HepG2 (cell line): ENCODE results near the gene MRPS17. TPM values are rescaled to one million over a fixed set of nuclear protein-coding genes. Genes with fewer than 3 reads are reported as not detected.

Experiments
- BRD4 ChIP-seq: sonication (generic); formaldehyde crosslinking; IDR thresholded peaks from 2 replicates; pipeline ENCODE4 v1.4.0; 2020; ENCODE audit warnings: missing genetic modification reagents
- CBX2 ChIP-seq, 2 experiments: fragments of 200-600 bp in 1 of 2; sonication (generic); formaldehyde crosslinking in 1 of 2; IDR thresholded peaks; 2 replicates each; pipeline versions ENCODE4 v1.7.0 to v1.8.1; 2018 to 2022; ENCODE audit warnings: low read depth in 2 of 2, low read length in 1 of 2, mild to moderate bottlenecking in 1 of 2, missing genetic modification reagents in 1 of 2
- DDIT3 ChIP-seq: sonication (generic); formaldehyde crosslinking; IDR thresholded peaks from 2 replicates; pipeline ENCODE4 v1.4.0; 2020; ENCODE audit warnings: mild to moderate bottlenecking, missing genetic modification reagents
- DR1 ChIP-seq: sonication (generic); formaldehyde crosslinking; IDR thresholded peaks from 2 replicates; pipeline ENCODE4 v1.8.0; 2021; ENCODE audit warnings: mild to moderate bottlenecking, missing genetic modification reagents, inconsistent platforms
- FOXA1 ChIP-seq, 2 experiments: fragments of 450-650 bp in 1 of 2; sonication (generic) in 1 of 2; formaldehyde crosslinking in 1 of 2; IDR thresholded peaks; 2 replicates each; pipeline versions ENCODE4 v1.4.0 to v1.6.1; 2016 to 2020; ENCODE audit warnings: missing genetic modification reagents in 1 of 2
- HIC2 ChIP-seq: sonication (generic); formaldehyde crosslinking; IDR thresholded peaks from 2 replicates; pipeline ENCODE4 v1.9.0; 2022; ENCODE audit warnings: low read depth, missing genetic modification reagents
- KDM3A ChIP-seq: IDR thresholded peaks from 2 replicates; pipeline ENCODE4 v1.6.1; 2018; ENCODE audit warnings: low read depth, missing compliant biosample characterization
- KDM5B ChIP-seq: sonication (generic); formaldehyde crosslinking; IDR thresholded peaks from 2 replicates; pipeline ENCODE4 v1.4.0; 2020; ENCODE audit warnings: missing genetic modification reagents, mild to moderate bottlenecking, borderline replicate concordance
- NCOA1 ChIP-seq: sonication (generic); formaldehyde crosslinking; IDR thresholded peaks from 2 replicates; pipeline ENCODE4 v1.9.0; 2021; ENCODE audit warnings: missing genetic modification reagents
- PHF21A ChIP-seq: sonication (generic); formaldehyde crosslinking; IDR thresholded peaks from 2 replicates; pipeline ENCODE4 v1.5.0; 2020; ENCODE audit warnings: mild to moderate bottlenecking, missing genetic modification reagents
- POGK ChIP-seq: sonication (generic); formaldehyde crosslinking; conservative IDR thresholded peaks from 2 replicates; pipeline ENCODE4 v1.8.0; 2022; ENCODE audit warnings: mild to moderate bottlenecking, moderate library complexity, missing genetic modification reagents
- RARA ChIP-seq: IDR thresholded peaks from 2 replicates; pipeline ENCODE4 v1.6.1; 2016; ENCODE audit warnings: missing genetic modification reagents, missing compliant biosample characterization
- RFX5 ChIP-seq: IDR thresholded peaks from 2 replicates; pipeline ENCODE4 v1.6.1; 2011; ENCODE audit warnings: low read depth, low read length, improper control_type of control experiment
- SALL2 ChIP-seq: sonication (generic); formaldehyde crosslinking; IDR thresholded peaks from 2 replicates; pipeline ENCODE4 v1.8.1; 2023; ENCODE audit warnings: mild to moderate bottlenecking, missing genetic modification reagents, inconsistent platforms
- SMYD3 ChIP-seq: sonication (generic); formaldehyde crosslinking; IDR thresholded peaks from 2 replicates; pipeline ENCODE4 v1.8.1; 2023; ENCODE audit warnings: mild to moderate bottlenecking, missing genetic modification reagents
- TAF1 ChIP-seq: sonication (generic); formaldehyde crosslinking; IDR thresholded peaks from 2 replicates; pipeline ENCODE4 v1.4.0; 2020; ENCODE audit warnings: missing genetic modification reagents
- TFE3 ChIP-seq: IDR thresholded peaks from 2 replicates; pipeline ENCODE4 v1.6.1; 2016
- YEATS2 ChIP-seq: sonication (generic); formaldehyde crosslinking; IDR thresholded peaks from 2 replicates; pipeline ENCODE4 v1.4.0; 2020; ENCODE audit warnings: missing genetic modification reagents, borderline replicate concordance
- ZNF24 ChIP-seq: fragments of 450-650 bp; IDR thresholded peaks from 2 replicates; pipeline ENCODE4 v1.6.1; 2017; ENCODE audit warnings: antibody characterized with exemption, mild to moderate bottlenecking
- ZNF550 ChIP-seq: sonication (generic); formaldehyde crosslinking; IDR thresholded peaks from 2 replicates; pipeline ENCODE4 v1.4.0; 2020; ENCODE audit warnings: mild to moderate bottlenecking, missing genetic modification reagents, borderline replicate concordance
- ZNF580 ChIP-seq: IDR thresholded peaks from 2 replicates; pipeline ENCODE4 v1.6.1; 2016; ENCODE audit warnings: low read depth, borderline replicate concordance
- ZSCAN20 ChIP-seq: sonication (generic); formaldehyde crosslinking; IDR thresholded peaks from 2 replicates; pipeline ENCODE4 v1.4.0; 2020; ENCODE audit warnings: missing genetic modification reagents, mild to moderate bottlenecking, borderline replicate concordance
- ZSCAN31 ChIP-seq: sonication (generic); formaldehyde crosslinking; IDR thresholded peaks from 2 replicates; pipeline ENCODE4 v1.5.0; 2020; ENCODE audit warnings: low read depth, mild to moderate bottlenecking, missing genetic modification reagents
- polyA plus RNA-seq, 8 experiments: library from polyadenylated mRNA; depleted of rRNA in 3 of 8; stranded (reverse) in 7 of 8; unstranded in 1 of 8; fragments of >200 nt; fragmentation: Illumina TruSeq in 4 of 8; extraction: Trizol in 4 of 8; gene quantifications; 2 replicates each; pipeline versions ENCODE4 v1.2.1 to v1.2.3, GENCODE V29; 2011 to 2016; ENCODE audit warnings: low read depth in 4 of 8, missing spikeins in 1 of 8, mixed read lengths in 1 of 8; ENCODE audit not compliant: insufficient read depth in 1 of 8
- total RNA-seq, 5 experiments: library from RNA; depleted of rRNA; stranded (reverse); fragments of >200 nt; fragmentation: Illumina TruSeq; extraction: Trizol; gene quantifications; 2 replicates each; pipeline ENCODE4 v1.2.3, GENCODE V29; 2016; ENCODE audit warnings: low read depth in 1 of 5

Gene MRPS17
- total and polyA plus RNA-seq, 2 of the 13 experiments (the other 11 are each of a cell fraction or from before 2014, with no cell fraction given): 14.9 to 31.3 TPM

GRCh38 chr7:55964261-55965099 is 12.8 kb downstream of the MRPS17 start, which contains the start of gene NIPSNAP2 (continued):
- TF ChIP-seq KDM5B (CRISPR knock-in tag) (peak; percentile 65; the same call in 1 of the 2 replicates), ZSCAN20 (peak; percentile 71; the same call in 1 of the 2 replicates), SALL2 (CRISPR knock-in tag) (peak; percentile 16; the same call in 1 of the 2 replicates), ZNF580 (CRISPR knock-in tag) (no peak), DDIT3 (no peak), YEATS2 (CRISPR knock-in tag) (peak; percentile 51; the same call in 1 of the 2 replicates), TAF1 (CRISPR knock-in tag) (peak; percentile 72), ZSCAN31 (CRISPR knock-in tag) (no peak; the same call in 1 of the 2 replicates), PHF21A (CRISPR knock-in tag) (0 out of 2 replicates have a peak, but pooled peaks have one; percentile 63), FOXA1 (IDR thresholded peaks at IDR 0.05) (no peak), FOXA1 (CRISPR knock-in tag; IDR thresholded peaks at IDR 0.05) (0 out of 2 replicates have a peak, but pooled peaks have one; percentile 6), POGK (CRISPR knock-in tag) (peak; percentile 71; the same call in 1 of the 2 replicates), SMYD3 (CRISPR knock-in tag) (0 out of 2 replicates have a peak, but pooled peaks have one; percentile 20), DR1 (CRISPR knock-in tag) (peak; percentile 73; the same call in 1 of the 2 replicates), RARA (CRISPR knock-in tag) (peak; percentile 61), RFX5 (no peak), NCOA1 (CRISPR knock-in tag) (no peak), ZNF550 (0 out of 2 replicates have a peak, but pooled peaks have one; percentile 72), CBX2 (IDR thresholded peaks at IDR 0.05; ENCODE audit: low read depth, low read length) (no peak), CBX2 (CRISPR knock-in tag; IDR thresholded peaks at IDR 0.05; ENCODE audit: low read depth) (no peak), ZNF24 (no peak), HIC2 (CRISPR knock-in tag) (no peak), TFE3 (no peak), BRD4 (0 out of 2 replicates have a peak, but pooled peaks have one; percentile 34), KDM3A (CRISPR knock-in tag) (no peak)
